Esophagus squamous epithelium (tissue), 5 donors: Measurements from ENCODE around the gene P3H2. TPM values are rescaled to one million over a fixed set of nuclear protein-coding genes. Genes with fewer than 3 reads are reported as not detected.

Experiments used
- DNase-seq: peaks from one replicate; lab custom pipeline; 2025; lab: John Stamatoyannopoulos, UW
- H3K27ac ChIP-seq, 4 donors: fragments of 200-600 bp; sonication (generic); one replicate each; pipeline ENCODE4 v1.5.1; 2016 to 2019; ENCODE audit warnings: mild to moderate bottlenecking in 1 of 4
- H3K27me3 ChIP-seq, 4 donors: fragments of 200-600 bp; sonication (generic); 1 replicate in 3 of 4; 2 replicates in 1 of 4; pipeline versions ENCODE4 v1.5.1 to v1.6.0; 2017 to 2021; ENCODE audit warnings: antibody characterized with exemption in 1 of 4
- H3K36me3 ChIP-seq, 3 donors: fragments of 200-600 bp; sonication (generic); one replicate each; pipeline ENCODE4 v1.5.1; 2016 to 2019
- H3K4me1 ChIP-seq, 3 donors: fragments of 200-600 bp; sonication (generic); one replicate each; pipeline ENCODE4 v1.5.1; 2017 to 2019
- H3K4me3 ChIP-seq, 4 donors: fragments of 200-600 bp; sonication (generic); 1 replicate in 3 of 4; 2 replicates in 1 of 4; pipeline ENCODE4 v1.5.1; 2016 to 2019; ENCODE audit warnings: mild to moderate bottlenecking in 2 of 4, moderate library complexity in 1 of 4
- H3K9me3 ChIP-seq, 3 donors: fragments of 200-600 bp; sonication (generic); one replicate each; pipeline ENCODE4 v1.5.1; 2016 to 2019
- POLR2A ChIP-seq, 4 donors: fragments of 450-650 bp; IDR thresholded peaks; one replicate each; pipeline ENCODE4 v1.6.1; 2017; ENCODE audit warnings: antibody characterized with exemption in 4 of 4, mild to moderate bottlenecking in 4 of 4, moderate library complexity in 3 of 4
- WGBS, 2 donors: methylation state at CpG; one replicate each; pipeline ENCODE4 v1.1.5; 2018; 5-methylcytosine and 5-hydroxymethylcytosine counted together
- intact Hi-C: fragments of 100-400 bp; cut with DNase I; formaldehyde crosslinking; loops from one replicate; pipeline ENCODE4 v1.15.0; 2022
- total RNA-seq, 4 donors: library from RNA; depleted of rRNA; stranded (reverse); fragments of >200 nt; gene quantifications; one replicate each; pipeline ENCODE4 v1.1.0, GENCODE V29; 2016
- TF ChIP-seq, protein P1 (sequence below), 6 experiments: fragments of 450-650 bp in 4 of 6; fragments of 200-600 bp in 2 of 6; sonication (generic) in 2 of 6; IDR thresholded peaks; one replicate each; pipeline ENCODE4 v1.5.1; 2016 to 2019; ENCODE audit warnings: antibody characterized with exemption in 6 of 6, mild to moderate bottlenecking in 4 of 6, moderate library complexity in 4 of 6
- donor health status: DM: yes; HTN: yes; CAD: no.

P3H2 gene, protein sequence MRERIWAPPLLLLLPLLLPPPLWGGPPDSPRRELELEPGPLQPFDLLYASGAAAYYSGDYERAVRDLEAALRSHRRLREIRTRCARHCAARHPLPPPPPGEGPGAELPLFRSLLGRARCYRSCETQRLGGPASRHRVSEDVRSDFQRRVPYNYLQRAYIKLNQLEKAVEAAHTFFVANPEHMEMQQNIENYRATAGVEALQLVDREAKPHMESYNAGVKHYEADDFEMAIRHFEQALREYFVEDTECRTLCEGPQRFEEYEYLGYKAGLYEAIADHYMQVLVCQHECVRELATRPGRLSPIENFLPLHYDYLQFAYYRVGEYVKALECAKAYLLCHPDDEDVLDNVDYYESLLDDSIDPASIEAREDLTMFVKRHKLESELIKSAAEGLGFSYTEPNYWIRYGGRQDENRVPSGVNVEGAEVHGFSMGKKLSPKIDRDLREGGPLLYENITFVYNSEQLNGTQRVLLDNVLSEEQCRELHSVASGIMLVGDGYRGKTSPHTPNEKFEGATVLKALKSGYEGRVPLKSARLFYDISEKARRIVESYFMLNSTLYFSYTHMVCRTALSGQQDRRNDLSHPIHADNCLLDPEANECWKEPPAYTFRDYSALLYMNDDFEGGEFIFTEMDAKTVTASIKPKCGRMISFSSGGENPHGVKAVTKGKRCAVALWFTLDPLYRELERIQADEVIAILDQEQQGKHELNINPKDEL
- 10 to 100 TPM; 16.5 to 41.2 (median 34.0) TPM for total RNA-seq

DNA sequence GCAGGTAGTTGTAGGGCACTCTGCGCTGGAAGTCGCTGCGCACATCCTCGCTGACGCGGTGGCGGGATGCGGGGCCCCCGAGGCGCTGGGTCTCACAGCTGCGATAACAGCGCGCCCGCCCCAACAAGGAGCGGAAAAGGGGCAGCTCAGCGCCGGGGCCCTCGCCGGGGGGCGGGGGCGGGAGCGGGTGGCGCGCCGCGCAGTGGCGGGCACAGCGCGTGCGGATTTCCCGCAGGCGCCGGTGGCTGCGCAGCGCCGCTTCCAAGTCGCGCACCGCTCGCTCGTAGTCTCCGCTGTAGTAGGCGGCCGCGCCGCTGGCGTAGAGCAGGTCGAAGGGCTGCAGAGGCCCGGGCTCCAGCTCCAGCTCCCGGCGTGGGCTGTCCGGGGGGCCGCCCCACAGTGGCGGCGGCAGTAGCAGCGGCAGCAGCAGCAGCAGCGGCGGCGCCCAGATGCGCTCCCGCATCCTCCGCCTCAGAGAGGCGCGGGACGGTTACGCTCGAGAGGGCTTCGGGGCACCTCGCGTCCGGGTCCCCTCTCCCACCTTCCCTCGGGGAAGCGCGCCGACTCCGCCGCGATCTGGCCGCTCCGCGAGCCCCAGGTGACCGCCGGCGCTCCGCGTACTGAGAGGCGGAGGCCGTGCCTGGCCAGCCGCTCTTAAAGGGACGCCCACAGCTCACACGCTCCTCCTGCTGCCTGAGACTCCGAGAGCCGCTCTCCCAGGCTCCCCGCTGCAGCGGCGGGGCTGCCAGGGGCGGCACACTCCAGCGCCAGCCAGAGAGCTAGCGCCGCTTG is at the start of gene P3H2:
P3H2 (minus strand) TSS at position 629 of the 792 bp plus-strand sequence; CDS start at position 463, 166 bp downstream.
- Histone ChIP-seq H3K4me1 (peaks cover 7 to 58% (median 9%) of the 10 kb centered on the region in 3 donors), H3K27ac (peak within 1 kb of the TSS; percentile 81 to 90 (median 86)), H3K36me3 (no peaks in the 10 kb centered on the region), H3K4me3 (peak within 1 kb of the TSS; percentile 68 to 95 (median 76)), H3K9me3 (no peaks in the 10 kb centered on the region), H3K27me3 (peaks cover 0 to 9% (median 0%) of the 10 kb centered on the region in 4 donors)
- TF ChIP-seq, protein P1, sequence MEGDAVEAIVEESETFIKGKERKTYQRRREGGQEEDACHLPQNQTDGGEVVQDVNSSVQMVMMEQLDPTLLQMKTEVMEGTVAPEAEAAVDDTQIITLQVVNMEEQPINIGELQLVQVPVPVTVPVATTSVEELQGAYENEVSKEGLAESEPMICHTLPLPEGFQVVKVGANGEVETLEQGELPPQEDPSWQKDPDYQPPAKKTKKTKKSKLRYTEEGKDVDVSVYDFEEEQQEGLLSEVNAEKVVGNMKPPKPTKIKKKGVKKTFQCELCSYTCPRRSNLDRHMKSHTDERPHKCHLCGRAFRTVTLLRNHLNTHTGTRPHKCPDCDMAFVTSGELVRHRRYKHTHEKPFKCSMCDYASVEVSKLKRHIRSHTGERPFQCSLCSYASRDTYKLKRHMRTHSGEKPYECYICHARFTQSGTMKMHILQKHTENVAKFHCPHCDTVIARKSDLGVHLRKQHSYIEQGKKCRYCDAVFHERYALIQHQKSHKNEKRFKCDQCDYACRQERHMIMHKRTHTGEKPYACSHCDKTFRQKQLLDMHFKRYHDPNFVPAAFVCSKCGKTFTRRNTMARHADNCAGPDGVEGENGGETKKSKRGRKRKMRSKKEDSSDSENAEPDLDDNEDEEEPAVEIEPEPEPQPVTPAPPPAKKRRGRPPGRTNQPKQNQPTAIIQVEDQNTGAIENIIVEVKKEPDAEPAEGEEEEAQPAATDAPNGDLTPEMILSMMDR (IDR thresholded peaks at IDR 0.05) = peak in 5 of 6 experiments; percentile 35 to 54 (median 44)
- TF ChIP-seq POLR2A (IDR thresholded peaks at IDR 0.05) = peak in 1 of 4 donors; percentile 50
- WGBS, 2 donors = 0% methylated on average over 3 of the region's 100 CpGs; no CpG with 5 or more reads in 1 of the 2 donors
- no peak for DNase-seq
- intact Hi-C loops = loop anchor here (5.0 kb wide), 1 partner anchor 148 kb away; no protein-coding TSS in a partner anchor

DNA sequence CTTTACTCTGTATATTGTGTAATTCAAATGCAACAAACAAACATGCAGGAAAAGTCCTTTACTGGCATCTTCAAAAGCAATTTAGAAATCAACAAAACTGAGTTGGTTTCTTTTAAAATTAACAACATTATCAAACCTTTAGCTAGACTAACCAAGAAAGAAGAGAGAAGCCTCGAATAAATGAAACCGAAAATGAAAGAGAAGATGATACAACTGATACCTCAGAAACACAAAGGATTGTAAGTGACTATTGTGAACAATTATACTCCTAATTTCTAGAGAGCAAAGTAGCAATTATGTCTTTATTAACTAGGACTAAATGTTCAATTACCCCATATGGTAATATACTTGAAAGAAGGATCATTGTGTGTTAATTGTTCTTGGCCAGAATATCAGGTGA is 49.2 kb upstream of the P3H2 start:
- TF ChIP-seq, protein P1 (IDR thresholded peaks at IDR 0.05) = no peak
- no peak overlapping the region for H3K4me3 ChIP-seq
- peaks cover 0 to 15% (median 0%) of the 10 kb centered on the region in 3 donors for H3K4me1 ChIP-seq
- intact Hi-C loops = no loop called here
- H3K27me3 ChIP-seq = no peaks in the 10 kb centered on the region
- no peak overlapping the region for H3K27ac ChIP-seq
- H3K9me3 ChIP-seq = no peaks in the 10 kb centered on the region
- WGBS, 2 donors = 24 to 32% methylated on average over 2 of the region's 2 CpGs
- no peaks in the 10 kb centered on the region for H3K36me3 ChIP-seq
- no peak for DNase-seq

DNA sequence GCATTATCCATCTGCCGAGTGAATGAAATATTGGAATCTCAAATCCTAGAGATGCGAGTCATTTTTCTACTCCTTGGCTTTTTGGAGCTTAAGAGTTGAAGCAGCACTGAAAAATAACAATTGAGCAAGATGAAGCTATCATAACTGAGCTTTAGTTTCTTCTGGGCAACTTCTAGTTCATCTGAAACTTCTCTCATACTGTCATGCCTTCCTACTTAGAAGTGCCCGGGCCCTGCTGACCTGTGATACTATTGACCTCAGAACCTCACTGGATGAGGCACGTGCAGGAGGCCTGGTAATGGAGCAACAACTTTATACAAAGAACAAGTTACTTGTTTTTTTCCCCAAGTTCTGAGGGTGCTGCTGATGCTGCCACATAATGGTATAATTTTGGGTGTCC is 48.5 kb upstream of the P3H2 start:
- no peak for TF ChIP-seq POLR2A (IDR thresholded peaks at IDR 0.05)
- TF ChIP-seq, protein P1 (IDR thresholded peaks at IDR 0.05) = no peak
- no peak for DNase-seq
- H3K4me3 ChIP-seq = no peak overlapping the region
- peaks cover 0 to 15% (median 0%) of the 10 kb centered on the region in 3 donors for H3K4me1 ChIP-seq
- 69% methylated on average over 4 of the region's 4 CpGs for WGBS, 2 donors
- H3K9me3 ChIP-seq = no peaks in the 10 kb centered on the region
- no peaks in the 10 kb centered on the region for H3K36me3 ChIP-seq
- intact Hi-C loops = no loop called here
- H3K27ac ChIP-seq = no peak overlapping the region
- H3K27me3 ChIP-seq = no peaks in the 10 kb centered on the region

DNA sequence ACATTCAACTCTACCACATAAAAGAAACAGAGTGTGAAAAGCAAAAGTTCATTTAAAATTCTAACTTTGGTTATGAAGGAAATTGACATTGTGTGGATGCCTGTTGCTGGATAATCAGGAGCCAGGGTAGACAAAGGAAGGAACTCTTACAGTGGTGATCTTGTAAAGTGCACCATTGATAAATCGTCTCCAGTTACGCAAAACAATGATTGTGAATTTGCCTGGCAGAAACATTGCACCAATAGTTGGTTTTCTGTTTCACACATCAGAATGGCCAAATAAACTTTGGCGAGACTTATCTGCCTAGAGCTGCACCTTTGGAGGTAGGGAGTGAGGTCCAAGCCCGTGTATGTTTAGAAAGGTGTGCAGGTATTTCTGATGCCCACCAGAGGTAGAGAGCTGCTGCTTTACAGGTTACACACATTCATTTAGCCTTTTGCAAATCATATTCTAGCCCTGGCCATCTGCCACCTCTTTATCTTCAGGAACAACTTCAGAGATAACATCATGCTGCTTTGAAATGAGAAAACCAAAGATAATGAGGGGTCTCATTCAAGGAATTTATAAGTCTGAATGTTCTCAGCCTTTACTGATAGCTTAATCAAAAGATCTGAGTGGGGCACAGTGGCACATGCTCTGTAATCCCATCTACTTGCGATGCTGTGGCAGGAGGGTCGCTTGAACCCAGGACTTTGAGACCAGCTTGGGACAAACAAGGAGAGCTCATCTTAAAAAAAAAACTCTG is 47.4 kb upstream of the P3H2 start:
- H3K27ac ChIP-seq = no peak overlapping the region

More for the DNA sequence above, 47.4 kb upstream of the P3H2 start:
- Histone ChIP-seq H3K9me3 (no peaks in the 10 kb centered on the region), H3K4me1 (peaks cover 0 to 15% (median 0%) of the 10 kb centered on the region in 3 donors), H3K4me3 (no peak overlapping the region), H3K27me3 (no peaks in the 10 kb centered on the region), H3K36me3 (no peaks in the 10 kb centered on the region)
- TF ChIP-seq, protein P1 (IDR thresholded peaks at IDR 0.05) = no peak
- DNase-seq = no peak
- intact Hi-C loops = no loop called here
- WGBS, 2 donors = 82 to 91% methylated on average over 6 of the region's 6 CpGs
